ENCODE data around the gene CAMK2B.
A peak's percentile ranks its signal among the peaks of the same experiment; 100 is the strongest.
"Not testable (repeated sequence)": the region's sequence is repeated elsewhere in the genome, so short reads cannot be mapped to it uniquely, and the experiment has no call there.

CAMK2B gene

GRCh38 chr7:44215531-44215930, 109.9 kb downstream of the CAMK2B start:
- no peak for DNase-seq (ENCODE audit: low spot score)

GRCh38 chr7:44213877-44214388, 111.5 kb downstream of the CAMK2B start:
- DNase-seq (ENCODE audit: low spot score): no peak

- no peak for DNase-seq (ENCODE audit: low spot score)
Measured at GRCh38 chr7:44213206-44213876, 112.1 kb downstream of the CAMK2B start.

GRCh38 chr7:44212581-44213184, 112.7 kb downstream of the CAMK2B start:
- DNase-seq (ENCODE audit: low spot score): no peak

GRCh38 chr7:44212018-44212417, 113.4 kb downstream of the CAMK2B start:
- peak; percentile 83 for DNase-seq (ENCODE audit: low spot score)

GRCh38 chr7:44211126-44211675, 114.2 kb downstream of the CAMK2B start:
- no peak for DNase-seq (ENCODE audit: low spot score)

- DNase-seq (ENCODE audit: low spot score): peak; percentile 30
Measured at GRCh38 chr7:44210107-44210506, 115.3 kb downstream of the CAMK2B start.

- DNase-seq (ENCODE audit: low spot score): no peak
Measured at GRCh38 chr7:44208085-44208484, 117.3 kb downstream of the CAMK2B start.

GRCh38 chr7:44206008-44206407, 119.4 kb downstream of the CAMK2B start:
- no peak for DNase-seq (ENCODE audit: low spot score)

- no peak for DNase-seq (ENCODE audit: low spot score)
Measured at GRCh38 chr7:44201813-44202212, 123.6 kb downstream of the CAMK2B start.

- DNase-seq (ENCODE audit: low spot score): peak; percentile 96
Measured at GRCh38 chr7:44200699-44201461, 124.5 kb downstream of the CAMK2B start, which contains the start of gene YKT6. Gene YKT6 (plus strand): TSS chr7:44200978. CDS start chr7:44201136, 158 bp downstream.

- not testable (repeated sequence) for DNase-seq (ENCODE audit: low spot score)
Measured at GRCh38 chr7:44200163-44200562, 125.2 kb downstream of the CAMK2B start.

- no peak for DNase-seq (ENCODE audit: low spot score)
Measured at GRCh38 chr7:44197474-44197873, 127.9 kb downstream of the CAMK2B start.

- peak; percentile 65 for DNase-seq (ENCODE audit: low spot score)
Measured at GRCh38 chr7:44196450-44196872, 128.9 kb downstream of the CAMK2B start.

- no peak for DNase-seq (ENCODE audit: low spot score)
Measured at GRCh38 chr7:44195889-44196288, 129.5 kb downstream of the CAMK2B start.

GRCh38 chr7:44194562-44195145, 130.7 kb downstream of the CAMK2B start:
- no peak for DNase-seq (ENCODE audit: low spot score)

- no peak for DNase-seq (ENCODE audit: low spot score)
Measured at GRCh38 chr7:44194069-44194468, 131.3 kb downstream of the CAMK2B start.

GRCh38 chr7:44193011-44193802, 132.2 kb downstream of the CAMK2B start:
- DNase-seq (ENCODE audit: low spot score): no peak

- no peak for DNase-seq (ENCODE audit: low spot score)
Measured at GRCh38 chr7:44191171-44191570, 134.2 kb downstream of the CAMK2B start.

- DNase-seq (ENCODE audit: low spot score): no peak
Measured at GRCh38 chr7:44189993-44190872, 135.2 kb downstream of the CAMK2B start.

Measured in pons (tissue), 1 donor.